ENCODE results near the gene MAPK8.
A peak's percentile ranks its signal among the peaks of the same experiment; 100 is the strongest.
"Not testable (repeated sequence)": the region's sequence is repeated elsewhere in the genome, so short reads cannot be mapped to it uniquely, and the experiment has no call there.

Gene MAPK8

GRCh38 chr10:48343921-48344598 lies 37.6 kb downstream of the MAPK8 start:
- no peak for TF ChIP-seq CTCF (IDR thresholded peaks at IDR 0.05; ENCODE audit: low read depth, low read length, missing control alignments)
- no peak overlapping the region for H3K4me3 ChIP-seq (ENCODE audit: low read depth, low read length)
- DNase-seq (ENCODE audit: low read depth), result no peak

GRCh38 chr10:48346248-48346647 lies 39.8 kb downstream of the MAPK8 start:
- DNase-seq (ENCODE audit: low read depth), result not testable (repeated sequence)
- TF ChIP-seq CTCF (IDR thresholded peaks at IDR 0.05; ENCODE audit: low read depth, low read length, missing control alignments), result peak; percentile 20

GRCh38 chr10:48347539-48347938 lies 41.1 kb downstream of the MAPK8 start:
- H3K4me3 ChIP-seq (ENCODE audit: low read depth, low read length); DNase-seq (ENCODE audit: low read depth): not testable (repeated sequence)

More at GRCh38 chr10:48346248-48346647, 39.8 kb downstream of the MAPK8 start:
- H3K4me3 ChIP-seq (ENCODE audit: low read depth, low read length), result not testable (repeated sequence)

DNA sequence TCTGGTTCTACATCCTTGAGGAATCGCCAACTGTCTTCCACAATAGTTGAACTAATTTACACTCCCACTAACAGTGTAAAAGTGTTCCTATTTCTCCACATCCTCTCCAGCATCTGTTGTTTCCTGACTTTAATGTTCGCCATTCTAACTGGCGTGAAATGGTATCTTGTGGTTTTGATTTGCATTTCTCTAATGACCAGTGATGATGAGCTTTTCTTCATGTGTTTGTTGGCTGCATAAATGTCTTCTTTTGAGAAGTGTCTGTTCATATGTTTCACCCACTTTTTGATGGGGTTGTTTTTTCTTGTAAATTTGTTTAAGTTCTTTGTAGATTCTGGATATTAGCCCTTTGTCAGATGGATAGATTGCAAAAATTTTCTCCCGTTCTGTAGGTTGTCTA lies 41.5 kb downstream of the MAPK8 start:
- H3K4me3 ChIP-seq (ENCODE audit: low read depth, low read length); DNase-seq (ENCODE audit: low read depth): not testable (repeated sequence)

GRCh38 chr10:48353246-48353645 lies 46.8 kb downstream of the MAPK8 start:
- no peak for TF ChIP-seq CTCF (IDR thresholded peaks at IDR 0.05; ENCODE audit: low read depth, low read length, missing control alignments)
- DNase-seq (ENCODE audit: low read depth), result no peak
- no peak overlapping the region for H3K4me3 ChIP-seq (ENCODE audit: low read depth, low read length)

DNA sequence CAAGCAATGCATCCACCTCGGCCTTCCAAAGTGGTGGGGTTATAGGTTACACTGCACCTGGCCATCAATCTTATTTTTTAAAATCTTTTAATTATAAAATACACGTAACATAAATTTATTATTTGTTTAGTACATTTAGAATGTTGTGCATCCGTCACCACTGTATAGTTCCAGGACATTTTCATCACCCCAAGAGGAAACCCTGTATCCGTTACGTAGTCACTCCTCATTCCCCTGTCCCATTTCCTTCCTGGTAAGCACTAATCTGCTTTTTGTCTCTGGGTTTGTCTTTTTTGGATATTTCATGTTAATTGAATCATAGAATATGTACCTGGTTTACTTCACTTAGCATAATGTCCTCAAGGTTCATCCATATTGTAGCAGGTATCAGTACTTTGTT lies 51.2 kb downstream of the MAPK8 start:
- no peak for DNase-seq (ENCODE audit: low read depth)
- H3K4me3 ChIP-seq (ENCODE audit: low read depth, low read length), result no peak overlapping the region
- no peak for TF ChIP-seq CTCF (IDR thresholded peaks at IDR 0.05; ENCODE audit: low read depth, low read length, missing control alignments)

DNA sequence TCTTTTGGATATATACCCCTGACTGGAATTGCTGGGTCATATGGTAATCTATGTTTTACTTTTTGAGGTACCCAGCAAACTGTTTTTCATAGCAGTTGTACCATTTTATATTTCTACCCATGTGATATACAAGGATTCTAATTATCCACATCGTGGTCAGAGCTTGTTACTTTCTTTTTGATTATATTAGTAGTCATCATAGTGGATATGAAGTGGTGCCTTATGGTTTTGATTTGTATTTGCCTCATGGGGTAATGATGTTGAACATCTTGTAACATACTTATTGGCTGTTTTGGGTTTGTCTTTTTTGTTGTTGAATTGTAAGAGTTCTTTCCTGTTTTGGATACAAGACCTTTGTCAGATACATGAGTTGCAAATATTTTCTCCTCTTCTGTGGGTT lies 51.7 kb downstream of the MAPK8 start:
- no peak for TF ChIP-seq CTCF (IDR thresholded peaks at IDR 0.05; ENCODE audit: low read depth, low read length, missing control alignments)
- H3K4me3 ChIP-seq (ENCODE audit: low read depth, low read length), result no peak overlapping the region
- DNase-seq (ENCODE audit: low read depth), result no peak

- DNase-seq (ENCODE audit: low read depth), result no peak
- TF ChIP-seq CTCF (IDR thresholded peaks at IDR 0.05; ENCODE audit: low read depth, low read length, missing control alignments), result no peak
- H3K4me3 ChIP-seq (ENCODE audit: low read depth, low read length), result no peak overlapping the region
Measured at GRCh38 chr10:48358838-48359237, 52.4 kb downstream of the MAPK8 start.
